ENCODE measurements around the gene ZNF460. TPM values are rescaled to one million over a fixed set of nuclear protein-coding genes. Genes with fewer than 3 reads are reported as not detected.

Gene ZNF460
- total RNA-seq, 1 experiment from 2014 or later: 62.9 TPM

- peaks cover 3% of the 10 kb centered on the region; the same call in 1 of the 2 replicates for H3K9me3 Mint-ChIP-seq
- no peak overlapping the region for H3K4me3 Mint-ChIP-seq
- H3K4me1 Mint-ChIP-seq: 0 out of 2 replicates have a peak, but pooled peaks cover 2% of the 10 kb centered on the region
- H3K27ac Mint-ChIP-seq: no peak overlapping the region
- H3K27me3 Mint-ChIP-seq (ENCODE audit: low read depth): peaks cover 2% of the 10 kb centered on the region; the same call in 1 of the 2 replicates
- ATAC-seq (no peak), DNase-seq (ENCODE audit: low spot score) (no peak)
- H3K36me3 Mint-ChIP-seq: peaks cover 12% of the 10 kb centered on the region
- POLR2A ChIA-PET: no interaction called here
- CTCF ChIA-PET: no interaction called here
- TF ChIP-seq GRHL2 (CRISPR knock-in tag; IDR thresholded peaks at IDR 0.05; ENCODE audit: insufficient replicate concordance, severe bottlenecking) (no peak), E2F1 (CRISPR knock-in tag; IDR thresholded peaks at IDR 0.05) (no peak), ZNF396 (CRISPR knock-in tag; IDR thresholded peaks at IDR 0.05; ENCODE audit: borderline replicate concordance) (no peak)
- TF ChIP-seq, protein P1, sequence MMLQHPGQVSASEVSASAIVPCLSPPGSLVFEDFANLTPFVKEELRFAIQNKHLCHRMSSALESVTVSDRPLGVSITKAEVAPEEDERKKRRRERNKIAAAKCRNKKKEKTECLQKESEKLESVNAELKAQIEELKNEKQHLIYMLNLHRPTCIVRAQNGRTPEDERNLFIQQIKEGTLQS (CRISPR knock-in tag; conservative IDR thresholded peaks at IDR 0.05): no peak
Measured at GRCh38 chr19:57305056-57305455, 24.8 kb downstream of the ZNF460 start.

DNA sequence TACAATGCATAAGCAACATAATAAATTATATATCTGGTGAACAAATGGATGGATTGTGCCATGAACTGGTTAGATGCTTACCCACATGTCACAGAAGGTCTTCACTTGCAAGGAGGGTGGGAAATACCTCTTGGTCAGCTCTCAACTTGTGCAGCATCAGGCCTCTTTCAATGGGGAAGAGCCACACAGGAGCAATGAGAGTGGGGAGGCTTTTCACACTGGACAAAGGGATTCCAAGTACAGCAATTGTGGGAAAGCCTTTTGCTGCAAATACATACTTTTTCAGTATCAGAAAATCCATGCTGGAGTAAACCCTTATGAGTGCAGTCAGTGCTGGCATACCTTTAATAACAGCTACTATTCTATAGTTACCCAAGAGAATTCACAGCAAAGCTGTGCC lies 28.2 kb downstream of the ZNF460 start:
- no peak for DNase-seq (ENCODE audit: low spot score)
- Mint-ChIP-seq H3K4me3 (no peak overlapping the region), H3K27ac (no peak overlapping the region), H3K36me3 (peaks cover 3% of the 10 kb centered on the region; the same call in 1 of the 2 replicates), H3K9me3 (peaks cover 3% of the 10 kb centered on the region; the same call in 1 of the 2 replicates), H3K4me1 (no peaks in the 10 kb centered on the region), H3K27me3 (ENCODE audit: low read depth) (peaks cover 16% of the 10 kb centered on the region)
- ChIA-PET CTCF (no interaction called here), POLR2A (no interaction called here)
- no peak for TF ChIP-seq TEAD1 (CRISPR knock-in tag; IDR thresholded peaks at IDR 0.05)
- TF ChIP-seq ATF1 (CRISPR knock-in tag; IDR thresholded peaks at IDR 0.05): no peak
- no peak for TF ChIP-seq PRDM15 (CRISPR knock-in tag; IDR thresholded peaks at IDR 0.05)
- TF ChIP-seq ZMAT4 (CRISPR knock-in tag; IDR thresholded peaks at IDR 0.05): no peak
- TF ChIP-seq, protein P2, sequence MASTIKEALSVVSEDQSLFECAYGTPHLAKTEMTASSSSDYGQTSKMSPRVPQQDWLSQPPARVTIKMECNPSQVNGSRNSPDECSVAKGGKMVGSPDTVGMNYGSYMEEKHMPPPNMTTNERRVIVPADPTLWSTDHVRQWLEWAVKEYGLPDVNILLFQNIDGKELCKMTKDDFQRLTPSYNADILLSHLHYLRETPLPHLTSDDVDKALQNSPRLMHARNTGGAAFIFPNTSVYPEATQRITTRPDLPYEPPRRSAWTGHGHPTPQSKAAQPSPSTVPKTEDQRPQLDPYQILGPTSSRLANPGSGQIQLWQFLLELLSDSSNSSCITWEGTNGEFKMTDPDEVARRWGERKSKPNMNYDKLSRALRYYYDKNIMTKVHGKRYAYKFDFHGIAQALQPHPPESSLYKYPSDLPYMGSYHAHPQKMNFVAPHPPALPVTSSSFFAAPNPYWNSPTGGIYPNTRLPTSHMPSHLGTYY (CRISPR knock-in tag; IDR thresholded peaks at IDR 0.05): no peak
- no peak for ATAC-seq

GRCh38 chr19:57310792-57311191 lies 30.5 kb downstream of the ZNF460 start:
- Mint-ChIP-seq H3K36me3 (no peaks in the 10 kb centered on the region), H3K4me3 (no peak overlapping the region), H3K27ac (no peak overlapping the region), H3K27me3 (ENCODE audit: low read depth) (peaks cover 38% of the 10 kb centered on the region), H3K9me3 (peaks cover 3% of the 10 kb centered on the region; the same call in 1 of the 2 replicates), H3K4me1 (no peaks in the 10 kb centered on the region)
- ChIA-PET POLR2A (no interaction called here), CTCF (no interaction called here)
- DNase-seq (ENCODE audit: low spot score) (no peak), ATAC-seq (no peak)
- TF ChIP-seq E2F5 (CRISPR knock-in tag; IDR thresholded peaks at IDR 0.05) (no peak), PRDM15 (CRISPR knock-in tag; IDR thresholded peaks at IDR 0.05) (no peak), ELF4 (CRISPR knock-in tag; IDR thresholded peaks at IDR 0.05; ENCODE audit: low read depth) (no peak), ZNF416 (CRISPR knock-in tag; IDR thresholded peaks at IDR 0.05) (no peak)
- TF ChIP-seq, protein P3, sequence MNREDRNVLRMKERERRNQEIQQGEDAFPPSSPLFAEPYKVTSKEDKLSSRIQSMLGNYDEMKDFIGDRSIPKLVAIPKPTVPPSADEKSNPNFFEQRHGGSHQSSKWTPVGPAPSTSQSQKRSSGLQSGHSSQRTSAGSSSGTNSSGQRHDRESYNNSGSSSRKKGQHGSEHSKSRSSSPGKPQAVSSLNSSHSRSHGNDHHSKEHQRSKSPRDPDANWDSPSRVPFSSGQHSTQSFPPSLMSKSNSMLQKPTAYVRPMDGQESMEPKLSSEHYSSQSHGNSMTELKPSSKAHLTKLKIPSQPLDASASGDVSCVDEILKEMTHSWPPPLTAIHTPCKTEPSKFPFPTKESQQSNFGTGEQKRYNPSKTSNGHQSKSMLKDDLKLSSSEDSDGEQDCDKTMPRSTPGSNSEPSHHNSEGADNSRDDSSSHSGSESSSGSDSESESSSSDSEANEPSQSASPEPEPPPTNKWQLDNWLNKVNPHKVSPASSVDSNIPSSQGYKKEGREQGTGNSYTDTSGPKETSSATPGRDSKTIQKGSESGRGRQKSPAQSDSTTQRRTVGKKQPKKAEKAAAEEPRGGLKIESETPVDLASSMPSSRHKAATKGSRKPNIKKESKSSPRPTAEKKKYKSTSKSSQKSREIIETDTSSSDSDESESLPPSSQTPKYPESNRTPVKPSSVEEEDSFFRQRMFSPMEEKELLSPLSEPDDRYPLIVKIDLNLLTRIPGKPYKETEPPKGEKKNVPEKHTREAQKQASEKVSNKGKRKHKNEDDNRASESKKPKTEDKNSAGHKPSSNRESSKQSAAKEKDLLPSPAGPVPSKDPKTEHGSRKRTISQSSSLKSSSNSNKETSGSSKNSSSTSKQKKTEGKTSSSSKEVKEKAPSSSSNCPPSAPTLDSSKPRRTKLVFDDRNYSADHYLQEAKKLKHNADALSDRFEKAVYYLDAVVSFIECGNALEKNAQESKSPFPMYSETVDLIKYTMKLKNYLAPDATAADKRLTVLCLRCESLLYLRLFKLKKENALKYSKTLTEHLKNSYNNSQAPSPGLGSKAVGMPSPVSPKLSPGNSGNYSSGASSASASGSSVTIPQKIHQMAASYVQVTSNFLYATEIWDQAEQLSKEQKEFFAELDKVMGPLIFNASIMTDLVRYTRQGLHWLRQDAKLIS (CRISPR knock-in tag; IDR thresholded peaks at IDR 0.05; ENCODE audit: borderline replicate concordance): no peak

Data from WTC11 (cell line).